Measurements from ENCODE around the gene E4F1.

Gene E4F1

GRCh38 chr16:2273931-2274330, 50.5 kb downstream of the E4F1 start:
- Mint-ChIP-seq H3K4me1 (peaks cover 38% of the 10 kb centered on the region), H3K36me3 (ENCODE audit: low read depth) (peaks cover 4% of the 10 kb centered on the region), H3K27ac (no peak overlapping the region), H3K9me3 (no peaks in the 10 kb centered on the region), H3K27me3 (ENCODE audit: low read depth, poor library complexity) (peaks cover 4% of the 10 kb centered on the region), H3K4me3 (no peak overlapping the region)
- no peak for TF ChIP-seq CTCF (IDR thresholded peaks at IDR 0.05)
- no peak for DNase-seq

- peak overlapping the region; percentile 33 for H3K4me3 Mint-ChIP-seq
- DNase-seq = no peak
Measured at GRCh38 chr16:2275476-2276367, 52.3 kb downstream of the E4F1 start.

GRCh38 chr16:2276368-2277195, 53.2 kb downstream of the E4F1 start:
- DNase-seq = no peak
- H3K27ac Mint-ChIP-seq = no peak overlapping the region
- no peak overlapping the region for H3K4me3 Mint-ChIP-seq
- peaks cover 6% of the 10 kb centered on the region for H3K27me3 Mint-ChIP-seq (ENCODE audit: low read depth, poor library complexity)
- H3K4me1 Mint-ChIP-seq = peaks cover 32% of the 10 kb centered on the region
- peaks cover 4% of the 10 kb centered on the region for H3K36me3 Mint-ChIP-seq (ENCODE audit: low read depth)
- no peak for TF ChIP-seq CTCF (IDR thresholded peaks at IDR 0.05)
- no peaks in the 10 kb centered on the region for H3K9me3 Mint-ChIP-seq

More at GRCh38 chr16:2275476-2276367, 52.3 kb downstream of the E4F1 start:
- TF ChIP-seq CTCF (IDR thresholded peaks at IDR 0.05) = no peak
- H3K9me3 Mint-ChIP-seq = no peaks in the 10 kb centered on the region
- peaks cover 5% of the 10 kb centered on the region for H3K27me3 Mint-ChIP-seq (ENCODE audit: low read depth, poor library complexity)
- H3K4me1 Mint-ChIP-seq = peaks cover 29% of the 10 kb centered on the region
- peaks cover 4% of the 10 kb centered on the region for H3K36me3 Mint-ChIP-seq (ENCODE audit: low read depth)
- no peak overlapping the region for H3K27ac Mint-ChIP-seq

- H3K36me3 Mint-ChIP-seq (ENCODE audit: low read depth) = peaks cover 4% of the 10 kb centered on the region
- no peak overlapping the region for H3K4me3 Mint-ChIP-seq
- no peak overlapping the region for H3K27ac Mint-ChIP-seq
- H3K9me3 Mint-ChIP-seq = no peaks in the 10 kb centered on the region
- peaks cover 32% of the 10 kb centered on the region for H3K4me1 Mint-ChIP-seq
- DNase-seq = no peak
- no peak for TF ChIP-seq CTCF (IDR thresholded peaks at IDR 0.05)
- peaks cover 8% of the 10 kb centered on the region for H3K27me3 Mint-ChIP-seq (ENCODE audit: low read depth, poor library complexity)
Measured at GRCh38 chr16:2277466-2278271, 54.3 kb downstream of the E4F1 start.

GRCh38 chr16:2278272-2278608, 54.8 kb downstream of the E4F1 start:
- DNase-seq = no peak
- Mint-ChIP-seq H3K4me3 (no peak overlapping the region), H3K36me3 (ENCODE audit: low read depth) (peaks cover 4% of the 10 kb centered on the region), H3K27ac (no peak overlapping the region), H3K27me3 (ENCODE audit: low read depth, poor library complexity) (peaks cover 10% of the 10 kb centered on the region), H3K4me1 (peaks cover 32% of the 10 kb centered on the region), H3K9me3 (no peaks in the 10 kb centered on the region)
- no peak for TF ChIP-seq CTCF (IDR thresholded peaks at IDR 0.05)
